Measurements from ENCODE around the gene FXYD3.
"Not testable (repeated sequence)": the region's sequence is repeated elsewhere in the genome, so short reads cannot be mapped to it uniquely, and the experiment has no call there.

FXYD3 gene

GRCh38 chr19:35126624-35126959, 11.0 kb downstream of the FXYD3 start:
- FAIRE-seq: no peak

- no peak for FAIRE-seq
These were observed 12.2 kb downstream of the FXYD3 start for GRCh38 chr19:35127871-35128270.

GRCh38 chr19:35128398-35129057, 12.9 kb downstream of the FXYD3 start:
- no peak for FAIRE-seq

DNA sequence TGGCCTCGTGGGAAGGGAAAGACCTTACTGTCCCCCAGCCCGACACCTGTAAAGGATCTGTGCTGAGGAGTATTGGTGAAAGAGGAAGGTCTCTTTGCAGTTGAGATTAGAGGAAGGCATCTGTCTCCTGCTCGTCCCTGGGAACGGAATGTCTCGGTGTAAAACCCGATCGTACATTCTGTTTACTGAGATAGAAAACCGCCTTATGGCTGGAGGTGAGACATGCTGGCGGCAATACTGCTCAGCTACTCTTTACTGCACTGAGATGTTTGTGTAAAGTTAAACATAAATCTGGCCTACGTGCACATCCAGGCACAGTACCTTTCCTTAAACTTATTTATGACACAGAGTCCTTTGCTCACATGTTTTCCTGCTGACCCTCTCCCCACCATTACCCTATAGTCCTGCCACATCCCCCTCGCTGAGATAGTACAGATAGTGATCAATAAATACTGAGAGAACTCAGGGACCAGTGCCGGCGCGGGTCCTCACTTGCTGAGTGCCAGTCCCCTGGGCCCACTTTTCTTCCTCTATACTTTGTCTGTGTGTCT, 14.2 kb downstream of the FXYD3 start:
- not testable (repeated sequence) for FAIRE-seq

GRCh38 chr19:35130761-35131720, 15.4 kb downstream of the FXYD3 start:
- no peak for FAIRE-seq

GRCh38 chr19:35132254-35132653, 16.6 kb downstream of the FXYD3 start:
- FAIRE-seq: no peak

DNA sequence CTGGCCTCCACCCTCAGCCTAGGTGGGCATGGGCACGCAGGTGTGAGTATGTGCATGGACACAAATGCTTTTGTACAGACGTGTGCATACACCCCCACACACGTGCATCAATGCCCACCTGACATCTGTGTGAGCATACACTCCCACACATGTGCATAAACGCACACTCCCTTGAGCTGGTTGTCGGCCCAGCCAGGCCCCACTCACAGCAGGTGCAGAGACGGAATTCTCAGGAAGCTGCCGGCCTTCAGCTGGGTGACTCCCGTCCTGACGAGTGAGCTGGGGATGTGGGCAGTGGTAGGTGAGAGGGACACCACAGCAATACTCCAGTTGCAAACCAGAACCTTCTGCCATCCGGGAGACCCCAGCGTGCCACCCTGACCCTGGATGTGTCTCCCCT, 18.2 kb downstream of the FXYD3 start:
- FAIRE-seq: no peak

DNA sequence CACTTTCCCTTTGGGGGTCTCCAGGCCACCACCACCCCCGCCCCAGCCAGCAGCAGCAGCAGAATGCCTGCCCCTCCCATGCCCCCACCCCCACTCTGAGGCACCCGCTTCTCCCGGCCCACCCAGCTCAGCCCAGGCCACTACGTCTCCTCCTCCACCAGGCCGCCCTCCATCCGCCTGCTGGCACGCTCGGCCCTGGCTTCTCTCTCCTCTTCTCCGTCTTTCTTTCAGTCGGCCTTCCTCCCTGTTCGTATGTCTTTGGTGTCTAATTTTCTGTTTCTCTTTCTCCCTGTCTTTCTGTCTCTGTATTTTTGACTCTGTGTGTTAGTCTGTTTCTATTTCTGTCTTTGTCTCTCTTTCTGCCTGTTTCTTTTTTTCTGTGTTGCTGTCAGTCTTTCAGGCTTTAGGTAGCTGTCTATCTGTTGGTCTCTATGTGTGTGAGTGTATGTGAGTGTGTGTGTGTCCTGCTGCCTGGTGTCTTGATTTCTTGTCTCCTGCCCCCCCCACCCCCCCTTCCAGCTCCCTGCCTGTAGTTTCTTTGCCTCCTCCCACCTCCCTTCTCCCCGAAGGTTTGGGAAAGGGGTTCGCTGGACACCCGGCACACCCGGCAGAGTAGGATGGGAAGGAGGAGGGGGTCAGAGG, 19.1 kb downstream of the FXYD3 start, which contains the start of gene LGI4:
LGI4 (minus strand) TSS at position 459 of the 642 bp plus-strand sequence; CDS start at position 80, 379 bp downstream.
- no peak for FAIRE-seq

GRCh38 chr19:35135389-35135909, 19.8 kb downstream of the FXYD3 start:
- FAIRE-seq: no peak

DNA sequence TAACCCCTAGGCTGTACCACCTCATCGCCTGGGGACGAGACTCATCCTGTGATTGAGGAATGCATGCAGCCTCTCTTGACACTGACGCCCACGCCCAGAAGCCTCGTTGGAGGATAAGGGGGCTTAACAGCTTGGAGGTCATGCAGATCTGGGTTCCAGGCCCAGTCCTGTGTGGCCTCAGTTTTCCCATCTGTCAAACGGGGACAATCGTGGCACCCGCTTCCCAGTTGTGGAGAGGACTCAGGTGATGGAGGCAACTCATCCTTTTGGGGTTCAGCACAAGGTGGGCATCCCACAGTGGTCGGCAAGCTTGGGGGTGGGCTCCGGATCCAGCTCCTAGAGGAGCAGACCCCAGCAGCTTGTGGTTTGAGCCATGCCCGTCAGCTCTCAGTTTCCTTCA, 20.6 kb downstream of the FXYD3 start:
- FAIRE-seq: no peak

DNA sequence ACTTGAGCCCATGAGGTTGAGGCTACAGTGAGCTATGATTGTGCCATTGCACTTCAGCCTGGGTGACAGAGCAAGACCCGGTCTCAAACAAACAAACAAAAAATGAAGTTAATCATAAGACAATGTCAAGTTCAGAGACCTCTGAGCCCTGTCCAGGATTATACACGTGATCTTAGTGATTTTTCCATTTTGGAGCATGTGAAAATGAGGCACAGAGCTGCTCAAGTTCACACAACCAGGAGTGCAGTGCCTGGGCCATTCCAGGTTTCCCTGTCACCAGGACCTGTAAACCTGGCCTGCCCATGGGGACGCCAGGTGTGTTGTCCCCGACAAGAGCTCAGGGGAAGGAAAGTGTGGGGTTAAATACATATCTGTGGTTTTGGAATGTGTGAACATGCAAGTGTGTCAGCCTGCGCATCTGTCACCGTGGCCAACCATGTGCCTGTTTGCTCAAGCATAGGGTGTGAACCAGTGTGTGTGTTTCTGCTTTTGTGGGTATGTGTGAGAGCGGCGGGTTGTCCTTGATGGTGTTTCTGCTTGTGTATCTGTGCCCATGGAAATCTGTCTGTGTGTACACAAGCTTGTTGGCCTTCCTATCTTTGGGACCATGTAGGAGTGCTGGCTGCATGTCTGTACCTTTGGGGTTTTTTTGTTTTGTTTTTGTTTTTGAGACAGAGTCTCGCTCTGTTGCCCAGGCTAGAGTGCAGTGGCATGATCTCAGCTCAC, 21.5 kb downstream of the FXYD3 start:
- FAIRE-seq: no peak

DNA sequence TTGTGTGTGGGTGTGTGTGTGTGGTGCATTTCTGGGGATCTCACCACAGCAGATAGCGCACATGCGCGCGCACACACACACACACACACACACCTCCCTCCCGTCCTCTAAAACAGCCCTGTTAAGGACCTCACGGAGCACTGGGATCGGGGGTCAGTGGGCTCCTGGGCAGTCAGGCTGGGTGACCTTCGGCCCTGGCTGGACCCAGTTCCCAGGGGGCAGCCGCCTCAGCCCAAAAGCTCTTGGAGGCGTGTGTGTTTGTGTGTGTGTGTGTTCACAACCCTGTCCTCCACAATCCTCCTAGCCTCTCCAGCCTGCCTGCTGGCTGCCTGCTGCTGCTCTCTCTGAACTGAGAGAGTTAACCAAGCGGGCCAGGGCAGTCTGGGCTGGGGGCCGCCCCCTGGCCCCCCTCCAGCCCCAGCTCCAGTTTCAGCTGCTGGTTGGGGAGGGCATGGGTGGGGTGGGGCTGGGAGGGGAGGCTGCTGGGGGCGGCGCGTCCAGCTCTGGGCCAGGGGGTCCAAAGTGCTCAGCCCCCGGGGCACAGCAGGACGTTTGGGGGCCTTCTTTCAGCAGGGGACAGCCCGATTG, 22.8 kb downstream of the FXYD3 start, which contains the start of gene FXYD1:
FXYD1 (plus strand) TSS at position 520 of the 588 bp plus-strand sequence. CDS start 1,256 bp downstream, outside the sequence.
- FAIRE-seq: no peak

DNA sequence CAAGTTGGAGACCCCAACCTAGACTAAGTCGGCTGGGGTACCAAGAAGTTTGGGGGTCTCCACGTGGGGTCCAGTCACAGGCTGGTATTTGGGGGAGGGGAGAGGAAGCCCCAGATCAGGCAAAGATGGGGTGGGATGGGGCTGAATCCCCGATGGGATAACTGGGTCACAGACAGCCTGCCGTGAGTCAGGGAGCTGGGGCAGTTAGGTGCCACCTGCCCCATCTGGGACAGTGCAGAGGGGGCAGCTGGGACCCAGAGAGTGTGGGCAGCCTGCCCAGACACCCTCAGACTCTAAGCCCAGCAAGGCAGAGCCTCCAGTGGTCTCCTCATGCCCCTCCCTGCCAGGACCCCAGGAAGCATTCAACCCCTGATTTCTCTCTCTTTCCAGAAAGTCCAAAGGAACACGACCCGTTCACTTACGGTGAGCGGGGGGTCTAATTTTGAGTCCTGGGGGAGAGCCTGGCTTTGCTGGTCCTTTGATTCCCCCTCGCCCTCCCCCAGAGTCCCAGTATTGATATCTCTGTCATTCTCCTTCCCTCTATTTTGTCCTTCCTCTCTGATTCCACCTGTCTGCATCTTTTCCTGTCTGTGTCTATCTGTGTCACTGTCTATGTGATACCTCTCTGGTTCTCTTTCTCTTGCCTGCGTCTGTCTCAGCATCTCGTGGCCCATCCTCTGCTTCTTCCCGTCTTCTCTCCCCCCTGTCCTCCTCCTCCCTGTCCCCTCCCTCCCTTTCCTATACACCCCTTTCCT, 24.8 kb downstream of the FXYD3 start:
- FAIRE-seq: no peak

GRCh38 chr19:35140962-35141836, 25.6 kb downstream of the FXYD3 start:
- no peak for FAIRE-seq

DNA sequence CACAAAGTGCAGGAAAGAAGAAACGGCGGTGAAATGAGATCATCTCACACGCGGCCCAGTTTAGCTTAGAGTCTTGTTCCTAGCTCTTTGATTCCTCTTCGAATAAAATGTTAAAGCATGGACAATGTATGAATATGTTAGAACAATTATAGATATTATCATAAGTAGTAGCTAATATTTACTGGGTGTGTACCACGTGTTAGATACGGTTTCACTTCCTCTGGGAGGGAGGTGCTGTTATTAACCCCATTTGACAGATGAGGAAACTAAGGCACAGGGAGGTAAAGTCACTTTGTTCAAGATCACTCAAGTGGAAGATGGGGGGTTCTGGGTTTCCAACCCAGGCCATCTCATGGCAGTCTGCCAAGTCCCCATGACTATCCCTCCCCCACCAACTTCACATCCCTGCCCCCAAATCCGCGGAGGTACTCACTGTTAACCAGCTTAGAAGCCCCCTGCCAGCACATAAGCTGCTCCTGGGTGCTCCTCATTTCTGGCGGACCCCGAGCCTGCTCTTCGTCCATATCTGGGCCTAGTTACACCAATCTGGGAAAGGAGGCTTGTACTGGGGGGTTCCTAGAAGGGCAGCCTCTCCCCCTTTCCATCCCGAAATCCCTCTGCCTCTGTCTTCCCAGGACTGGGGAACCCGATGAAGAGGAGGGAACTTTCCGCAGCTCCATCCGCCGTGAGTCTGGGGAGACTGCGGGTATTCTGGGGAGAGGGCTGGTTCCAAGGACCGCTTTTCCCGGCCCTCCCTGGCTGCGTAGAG, 26.4 kb downstream of the FXYD3 start:
- FAIRE-seq: no peak

- no peak for FAIRE-seq
These were observed 27.1 kb downstream of the FXYD3 start for GRCh38 chr19:35142606-35143230.

GRCh38 chr19:35143231-35143715, 27.6 kb downstream of the FXYD3 start, which contains the start of gene FXYD7:
TSS of gene FXYD7 (plus strand) at chr19:35143255. CDS start at chr19:35143334, 79 bp downstream.
- no peak for FAIRE-seq

DNA sequence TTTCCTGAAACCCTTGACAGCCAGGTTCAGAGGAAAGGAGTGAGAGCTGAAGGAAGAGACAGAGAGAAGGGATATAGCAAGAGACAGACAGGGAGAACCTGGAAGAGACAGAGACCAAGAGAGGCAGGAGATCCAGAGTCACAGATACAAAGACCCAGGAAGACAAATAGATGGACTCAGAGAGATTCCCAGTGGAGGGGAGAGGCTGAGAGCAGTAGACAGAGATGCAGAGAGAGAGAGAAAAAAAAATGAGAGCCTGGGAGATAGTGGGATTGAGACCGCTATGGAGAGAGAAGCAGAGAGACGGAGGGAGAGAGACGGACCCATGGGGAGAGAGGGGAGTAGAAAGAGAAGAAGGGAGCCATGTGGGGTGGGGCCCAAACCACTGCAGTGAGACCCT, 28.2 kb downstream of the FXYD3 start:
- FAIRE-seq: no peak

Measured in G401.6 (cell line).